Kidney (tissue), 14 donors: ENCODE measurements around the gene GTPBP1. TPM values are rescaled to one million over a fixed set of nuclear protein-coding genes. Genes with fewer than 3 reads are reported as not detected.

Source experiments
- DNase-seq, 5 donors: peaks; one replicate each; pipeline ENCODE4 v3.0.0-alpha.2; 2013 to 2020
- FAIRE-seq: peaks from 2 replicates; lab custom pipeline; 2012; peaks lifted over from hg19 to GRCh38; lab: Jason Lieb, UNC
- H3K27ac ChIP-seq, 2 donors: one replicate each; pipeline ENCODE4 v1.7.0; 2013; ENCODE audit warnings: low read depth in 2 of 2, low read length in 2 of 2, inconsistent platforms in 1 of 2
- H3K27me3 ChIP-seq: one replicate; pipeline ENCODE4 v1.7.1; 2013; ENCODE audit warnings: low read length, inconsistent platforms; ENCODE audit not compliant: control insufficient read depth, insufficient read depth
- H3K36me3 ChIP-seq, 3 donors: one replicate each; pipeline versions ENCODE4 v1.7.0 to v1.7.1; 2013; ENCODE audit warnings: low read length in 3 of 3, control low read depth in 1 of 3, inconsistent platforms in 1 of 3; ENCODE audit not compliant: insufficient read depth in 3 of 3, control insufficient read depth in 2 of 3
- H3K4me1 ChIP-seq, 3 donors: one replicate each; pipeline versions ENCODE4 v1.7.0 to v1.7.1; 2013; ENCODE audit warnings: low read length in 3 of 3, inconsistent platforms in 1 of 3, low read depth in 1 of 3; ENCODE audit not compliant: control insufficient read depth in 2 of 3, insufficient read depth in 2 of 3
- H3K4me3 ChIP-seq, 3 donors: one replicate each; pipeline versions ENCODE4 v1.7.0 to v1.8.1; 2013; ENCODE audit warnings: low read length in 3 of 3, control low read depth in 1 of 3, inconsistent platforms in 1 of 3
- H3K9ac ChIP-seq, 3 donors: one replicate each; pipeline versions ENCODE4 v1.7.0 to v1.7.1; 2013; ENCODE audit warnings: low read length in 3 of 3, control low read depth in 1 of 3, inconsistent platforms in 1 of 3
- H3K9me3 ChIP-seq, 3 donors: one replicate each; pipeline versions ENCODE4 v1.7.0 to v1.7.1; 2013; ENCODE audit warnings: low read length in 3 of 3, control low read depth in 1 of 3, inconsistent platforms in 1 of 3; ENCODE audit not compliant: control insufficient read depth in 2 of 3, insufficient read depth in 1 of 3
- intact Hi-C: fragments of 100-400 bp; cut with DNase I; formaldehyde crosslinking; loops from one replicate; pipeline ENCODE4 v1.11.1; 2022
- polyA plus RNA-seq: library from polyadenylated mRNA; stranded (reverse); fragments of 350-450 nt; fragmentation: Illumina TruSeq; extraction: RNeasy Lipid Tissue Mini Kit (QIAGEN cat#74804); gene quantifications from one replicate; pipeline ENCODE4 v1.2.3, GENCODE V29; 2014; ENCODE audit warnings: low read depth, low replicate concordance; ENCODE audit not compliant: insufficient read depth
- total RNA-seq: library from RNA; stranded (reverse); fragmentation: NEBNext Ultra II Directional; extraction: Animal tissue kit (Norgen Biotek cat#: 25700); gene quantifications from one replicate; pipeline ENCODE4 v1.2.1, GENCODE V29; 2021
- TF ChIP-seq, protein P1 (sequence below): IDR thresholded peaks from 3 replicates; pipeline ENCODE4 v1.5.1; 2012; ENCODE audit warnings: mild to moderate bottlenecking, moderate library complexity, borderline replicate concordance; ENCODE audit not compliant: insufficient read depth; ENCODE audit errors: extremely low read depth
- donor health status: control.
- donor health status: control.
- donor health status: control.
- donor health status: control.
- donor health status: control.
- donor health status: DM: yes; HTN: yes; CAD: no.
- donor health status: Normal renal cell carcinoma (clear cell type).

GTPBP1 gene
- total and polyA plus RNA-seq, 2 donors from 2014 or later: 11.7 to 52.0 TPM

DNA sequence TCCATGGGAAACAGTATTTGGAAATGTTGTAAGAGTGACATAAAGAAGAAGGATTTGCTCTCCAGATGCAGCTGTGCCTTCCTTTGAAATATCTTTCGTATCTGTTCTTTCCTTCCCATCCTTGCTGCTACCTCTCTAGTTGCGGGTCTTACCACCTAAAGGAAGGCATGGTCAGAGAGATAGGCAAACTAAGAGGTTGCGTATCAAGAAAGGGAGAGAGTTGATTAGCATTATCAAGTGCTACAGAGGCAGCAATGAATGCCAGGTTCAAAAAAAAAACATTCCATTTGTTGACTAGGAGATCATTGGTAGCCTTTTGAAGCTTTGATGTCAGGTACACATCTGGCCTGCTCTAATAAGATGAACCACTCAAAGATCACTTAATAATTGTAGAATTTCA lies 4.6 kb downstream of the GTPBP1 start:
- FAIRE-seq (no peak), DNase-seq (no peak)
- no peaks in the 10 kb centered on the region for H3K27me3 ChIP-seq
- H3K4me1 ChIP-seq: peaks cover 4 to 26% (median 15%) of the 10 kb centered on the region in 3 donors
- H3K4me3 ChIP-seq: no peak overlapping the region
- peaks cover 0 to 4% (median 0%) of the 10 kb centered on the region in 3 donors for H3K36me3 ChIP-seq
- H3K9me3 ChIP-seq: no peaks in the 10 kb centered on the region
- intact Hi-C loops: no loop called here
- no peak overlapping the region for H3K9ac ChIP-seq
- H3K27ac ChIP-seq: no peak overlapping the region
- TF ChIP-seq, protein P1, sequence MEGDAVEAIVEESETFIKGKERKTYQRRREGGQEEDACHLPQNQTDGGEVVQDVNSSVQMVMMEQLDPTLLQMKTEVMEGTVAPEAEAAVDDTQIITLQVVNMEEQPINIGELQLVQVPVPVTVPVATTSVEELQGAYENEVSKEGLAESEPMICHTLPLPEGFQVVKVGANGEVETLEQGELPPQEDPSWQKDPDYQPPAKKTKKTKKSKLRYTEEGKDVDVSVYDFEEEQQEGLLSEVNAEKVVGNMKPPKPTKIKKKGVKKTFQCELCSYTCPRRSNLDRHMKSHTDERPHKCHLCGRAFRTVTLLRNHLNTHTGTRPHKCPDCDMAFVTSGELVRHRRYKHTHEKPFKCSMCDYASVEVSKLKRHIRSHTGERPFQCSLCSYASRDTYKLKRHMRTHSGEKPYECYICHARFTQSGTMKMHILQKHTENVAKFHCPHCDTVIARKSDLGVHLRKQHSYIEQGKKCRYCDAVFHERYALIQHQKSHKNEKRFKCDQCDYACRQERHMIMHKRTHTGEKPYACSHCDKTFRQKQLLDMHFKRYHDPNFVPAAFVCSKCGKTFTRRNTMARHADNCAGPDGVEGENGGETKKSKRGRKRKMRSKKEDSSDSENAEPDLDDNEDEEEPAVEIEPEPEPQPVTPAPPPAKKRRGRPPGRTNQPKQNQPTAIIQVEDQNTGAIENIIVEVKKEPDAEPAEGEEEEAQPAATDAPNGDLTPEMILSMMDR: no peak

DNA sequence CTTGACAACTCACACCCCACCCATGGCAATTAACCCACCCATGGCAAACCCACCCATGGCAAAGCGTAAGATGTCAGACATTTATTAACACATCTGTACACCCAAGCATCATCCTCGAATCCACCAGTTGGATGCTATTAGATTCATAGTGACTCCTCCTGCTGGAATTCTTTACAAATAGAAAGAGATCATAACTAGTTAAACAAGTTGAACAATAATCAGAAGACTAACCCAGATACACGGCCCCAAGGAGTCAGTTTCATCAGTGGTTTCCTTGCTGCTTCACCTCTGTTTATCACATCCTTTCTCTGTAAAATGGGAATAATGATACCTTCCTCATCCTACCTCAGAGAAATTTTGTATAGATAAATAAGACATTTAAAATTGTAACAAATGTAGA lies 5.1 kb downstream of the GTPBP1 start:
- TF ChIP-seq, protein P1: no peak
- intact Hi-C loops: no loop called here
- Histone ChIP-seq H3K9me3 (no peaks in the 10 kb centered on the region), H3K4me3 (no peak overlapping the region), H3K27me3 (no peaks in the 10 kb centered on the region), H3K9ac (no peak overlapping the region), H3K4me1 (peaks cover 4 to 26% (median 15%) of the 10 kb centered on the region in 3 donors), H3K27ac (no peak overlapping the region), H3K36me3 (peaks cover 0 to 4% (median 0%) of the 10 kb centered on the region in 3 donors)
- FAIRE-seq (no peak), DNase-seq (no peak)

DNA sequence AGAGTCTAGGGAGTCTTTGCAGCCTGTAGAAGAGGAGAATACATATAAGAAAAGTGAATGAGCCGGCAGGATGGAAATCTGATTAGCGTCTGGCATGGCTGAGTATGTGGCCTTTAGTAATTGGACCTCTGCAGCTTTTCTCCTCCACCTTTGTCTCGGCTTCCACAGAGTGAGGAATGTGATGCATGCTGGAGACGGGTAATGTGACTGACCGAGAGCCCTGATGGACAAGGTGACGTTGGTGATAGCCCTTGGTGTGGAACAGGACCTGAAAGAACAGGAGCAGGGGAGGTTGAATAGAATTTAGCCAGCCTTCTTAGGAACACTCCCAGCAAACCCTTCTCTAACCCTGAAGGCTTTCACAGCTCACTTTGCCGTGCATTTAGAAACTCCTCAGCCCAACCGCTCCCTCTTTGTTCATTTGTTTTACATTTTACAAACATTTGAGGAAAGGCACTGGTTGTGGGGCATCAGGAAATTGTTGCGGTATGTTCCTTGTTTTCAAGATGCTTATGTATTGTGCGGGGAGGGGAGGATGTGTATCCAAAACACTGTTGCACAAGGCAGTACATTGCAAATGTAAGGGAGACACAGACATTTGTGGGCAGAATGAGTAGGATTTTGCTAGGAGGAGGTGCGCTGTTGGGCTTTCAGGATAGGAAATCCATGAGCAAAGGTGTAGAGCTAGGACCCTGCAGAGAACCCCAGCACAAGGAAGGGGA lies 6.9 kb downstream of the GTPBP1 start:
- Histone ChIP-seq H3K4me3 (no peak overlapping the region), H3K27ac (no peak overlapping the region), H3K9me3 (no peaks in the 10 kb centered on the region), H3K4me1 (peaks cover 0 to 21% (median 5%) of the 10 kb centered on the region in 3 donors), H3K9ac (no peak overlapping the region), H3K36me3 (peaks cover 2 to 14% (median 10%) of the 10 kb centered on the region in 3 donors), H3K27me3 (no peaks in the 10 kb centered on the region)
- TF ChIP-seq, protein P1: no peak
- FAIRE-seq (no peak), DNase-seq (peak in 4 of 5 donors; percentile 58 to 78 (median 68))
- intact Hi-C loops: no loop called here
